HG03108 (cell line): Measurements from ENCODE around the gene VKORC1.

Source experiments
- ATAC-seq: cut with Tn5 transposase; IDR thresholded peaks from one replicate; pipeline ENCODE4 v1.9.1; 2021; ENCODE audit warnings: moderate library complexity; ENCODE audit not compliant: unreplicated experiment

The VKORC1 gene

GRCh38 chr16:31083981-31084380 lies 10.6 kb downstream of the VKORC1 start:
- ATAC-seq = no peak

- no peak for ATAC-seq
Measured at GRCh38 chr16:31083556-31083955, 11.0 kb downstream of the VKORC1 start.

DNA sequence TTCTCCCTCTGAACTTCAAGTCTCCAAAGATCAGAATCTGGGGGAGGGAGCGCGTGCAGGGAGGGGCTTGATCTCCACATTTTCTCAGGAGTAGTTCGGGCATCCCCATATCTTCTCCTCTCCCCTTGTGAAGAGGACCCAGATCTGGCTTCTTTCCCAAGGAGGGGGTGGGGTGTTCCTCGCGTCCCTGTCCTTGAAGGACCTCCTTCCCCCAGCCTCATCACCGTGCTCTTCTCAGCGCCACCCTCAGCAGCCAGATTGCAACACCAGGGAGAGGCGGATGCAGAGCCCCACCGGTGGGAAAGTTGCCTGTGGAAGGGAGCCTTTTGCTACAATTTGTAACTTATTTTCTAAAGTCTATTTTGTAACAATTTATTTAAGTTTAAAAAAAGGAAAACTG lies 11.5 kb downstream of the VKORC1 start:
- no peak for ATAC-seq

GRCh38 chr16:31082368-31083045 lies 12.1 kb downstream of the VKORC1 start:
- no peak for ATAC-seq

GRCh38 chr16:31081428-31082351 lies 12.9 kb downstream of the VKORC1 start:
- ATAC-seq = no peak

GRCh38 chr16:31080756-31081419 lies 13.7 kb downstream of the VKORC1 start:
- no peak for ATAC-seq

GRCh38 chr16:31080035-31080629 lies 14.5 kb downstream of the VKORC1 start:
- no peak for ATAC-seq

GRCh38 chr16:31079342-31079944 lies 15.2 kb downstream of the VKORC1 start:
- ATAC-seq = no peak

DNA sequence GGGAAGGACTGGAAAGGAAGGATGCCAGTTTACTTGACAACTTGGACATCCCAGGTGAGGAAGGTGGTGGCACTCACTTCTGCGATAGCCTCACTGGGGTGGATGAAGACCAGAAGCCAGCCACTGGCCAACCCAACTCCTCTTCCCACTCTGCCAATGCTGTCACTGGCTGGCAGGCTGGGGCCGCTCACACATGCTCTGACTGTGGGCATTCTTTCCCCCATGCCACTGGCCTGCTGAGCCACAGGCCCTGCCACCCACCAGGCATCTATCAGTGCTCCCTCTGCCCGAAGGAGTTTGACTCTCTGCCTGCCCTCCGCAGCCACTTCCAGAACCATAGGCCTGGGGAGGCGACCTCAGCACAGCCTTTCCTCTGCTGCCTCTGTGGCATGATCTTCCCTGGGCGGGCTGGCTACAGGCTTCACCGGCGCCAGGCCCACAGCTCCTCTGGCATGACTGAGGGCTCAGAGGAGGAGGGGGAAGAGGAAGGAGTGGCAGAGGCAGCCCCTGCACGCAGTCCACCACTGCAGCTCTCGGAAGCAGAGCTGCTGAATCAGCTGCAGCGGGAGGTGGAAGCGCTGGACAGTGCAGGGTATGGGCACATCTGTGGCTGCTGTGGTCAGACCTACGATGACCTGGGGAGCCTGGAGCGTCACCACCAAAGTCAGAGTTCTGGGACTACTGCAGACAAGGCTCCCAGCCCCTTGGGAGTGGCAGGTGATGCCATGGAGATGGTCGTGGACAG lies 15.8 kb downstream of the VKORC1 start:
- no peak for ATAC-seq

DNA sequence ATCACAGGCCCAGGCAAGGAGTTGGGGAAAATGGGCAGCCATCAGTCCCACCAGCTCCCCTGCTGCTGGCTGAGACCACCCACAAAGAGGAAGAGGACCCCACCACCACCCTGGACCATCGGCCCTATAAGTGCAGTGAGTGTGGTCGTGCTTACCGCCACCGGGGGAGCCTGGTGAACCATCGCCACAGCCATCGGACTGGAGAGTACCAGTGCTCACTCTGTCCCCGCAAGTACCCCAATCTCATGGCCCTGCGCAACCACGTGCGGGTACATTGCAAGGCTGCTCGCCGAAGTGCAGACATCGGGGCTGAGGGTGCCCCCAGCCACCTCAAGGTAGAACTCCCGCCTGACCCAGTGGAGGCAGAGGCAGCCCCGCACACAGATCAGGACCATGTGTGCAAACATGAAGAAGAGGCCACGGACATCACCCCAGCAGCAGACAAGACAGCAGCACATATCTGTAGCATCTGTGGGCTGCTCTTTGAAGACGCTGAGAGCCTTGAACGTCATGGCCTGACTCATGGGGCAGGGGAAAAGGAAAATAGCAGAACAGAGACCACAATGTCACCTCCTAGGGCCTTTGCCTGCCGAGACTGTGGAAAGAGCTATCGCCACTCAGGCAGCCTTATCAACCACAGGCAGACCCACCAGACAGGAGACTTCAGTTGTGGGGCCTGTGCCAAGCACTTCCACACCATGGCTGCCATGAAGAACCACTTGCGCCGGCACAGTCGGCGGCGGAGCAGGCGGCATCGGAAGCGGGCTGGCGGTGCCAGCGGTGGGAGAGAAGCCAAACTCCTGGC lies 16.8 kb downstream of the VKORC1 start:
- no peak for ATAC-seq

- ATAC-seq = no peak
Measured at GRCh38 chr16:31077024-31077423, 17.6 kb downstream of the VKORC1 start.

GRCh38 chr16:31076319-31076718 lies 18.3 kb downstream of the VKORC1 start:
- ATAC-seq = no peak

DNA sequence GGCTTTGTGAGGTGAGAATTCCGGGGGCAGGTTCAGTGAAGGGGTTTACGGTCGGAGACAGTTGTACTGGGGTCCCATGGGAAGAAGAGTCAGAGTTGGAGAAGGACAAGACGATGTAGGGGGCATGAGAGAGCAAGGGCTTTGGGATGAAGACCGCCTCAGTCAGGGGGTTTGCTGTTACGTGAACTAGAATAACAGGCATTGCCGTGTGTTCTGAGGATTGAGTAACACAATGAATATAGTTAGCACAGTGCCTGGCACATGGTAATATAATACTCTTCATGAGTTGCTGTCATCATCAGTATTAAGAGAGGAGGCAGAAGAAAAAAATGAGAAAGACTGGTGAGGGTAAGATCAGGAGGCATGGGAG lies 19.8 kb downstream of the VKORC1 start:
- no peak for ATAC-seq

- ATAC-seq = peak; percentile 64
Measured at GRCh38 chr16:31073970-31074813, 20.4 kb downstream of the VKORC1 start, which contains the start of the genes ZNF646 and ZNF668. ZNF646 (plus strand) TSS chr16:31074422; CDS start chr16:31076325, 1,903 bp downstream. ZNF668 (minus strand) TSS chr16:31074240; CDS start chr16:31064459, 9,781 bp downstream.

- peak; percentile 43 for ATAC-seq
Measured at GRCh38 chr16:31073142-31073969, 21.2 kb downstream of the VKORC1 start.

DNA sequence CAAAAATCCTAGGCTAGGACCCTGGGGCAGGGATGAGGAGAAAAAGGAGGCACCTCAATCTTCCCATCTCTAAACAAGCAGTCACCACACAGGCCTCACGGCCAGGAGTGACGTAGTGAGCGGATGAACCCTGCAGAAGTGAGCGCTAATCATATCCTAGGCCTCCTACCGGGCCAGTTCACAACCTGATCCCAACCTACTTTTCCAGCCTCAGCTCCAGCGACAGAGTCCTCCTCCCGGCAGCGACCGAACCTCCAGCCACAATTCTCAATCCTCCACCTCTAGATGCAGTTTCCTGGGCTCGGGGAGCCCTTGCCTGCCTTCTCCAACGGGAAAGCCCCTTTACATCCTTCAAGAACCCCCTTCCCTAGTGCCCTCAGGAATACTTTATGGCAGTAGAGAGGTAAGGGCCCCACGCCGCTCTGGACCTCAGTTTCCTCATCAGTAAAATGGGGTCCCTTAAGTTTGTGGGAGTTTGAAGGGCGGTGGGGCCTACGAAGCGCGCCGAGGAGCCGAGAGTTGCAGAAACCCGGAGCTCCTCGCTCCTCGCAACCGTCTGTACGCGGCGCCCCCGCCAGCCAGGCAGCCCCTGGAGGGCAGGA lies 22.0 kb downstream of the VKORC1 start:
- no peak for ATAC-seq

- no peak for ATAC-seq
Measured at GRCh38 chr16:31071861-31072260, 22.7 kb downstream of the VKORC1 start.
